ENCODE data around the gene MAN1C1. TPM values are rescaled to one million over a fixed set of nuclear protein-coding genes. Genes with fewer than 3 reads are reported as not detected.

The MAN1C1 gene
- total RNA-seq, 4 donors from 2014 or later, result 5.0 to 31.1 (median 7.9) TPM

GRCh38 chr1:25785333-25786067, 168.9 kb downstream of the MAN1C1 start:
- no peaks in the 10 kb centered on the region for H3K27me3 ChIP-seq
- no peak overlapping the region for H3K4me3 ChIP-seq
- DNase-seq, result no peak
- no peaks in the 10 kb centered on the region for H3K9me3 ChIP-seq
- H3K4me1 ChIP-seq, result peaks cover 0 to 15% of the 10 kb centered on the region in 2 donors
- no peaks in the 10 kb centered on the region for H3K36me3 ChIP-seq
- TF ChIP-seq CTCF (IDR thresholded peaks at IDR 0.05) (no peak), POLR2A (IDR thresholded peaks at IDR 0.05) (no peak)
- peak overlapping the region in 1 of 2 donors; percentile 40 for H3K27ac ChIP-seq
- intact Hi-C loops (cut with DNase I; ENCODE audit: low total_unique reads), result no loop called here

GRCh38 chr1:25786887-25787759, 170.5 kb downstream of the MAN1C1 start:
- no peak for TF ChIP-seq POLR2A (IDR thresholded peaks at IDR 0.05)
- no peak for TF ChIP-seq CTCF (IDR thresholded peaks at IDR 0.05)
- intact Hi-C loops (cut with DNase I; ENCODE audit: low total_unique reads), result no loop called here
- H3K27ac ChIP-seq, result peak overlapping the region; percentile 51 to 55
- no peaks in the 10 kb centered on the region for H3K36me3 ChIP-seq
- H3K4me3 ChIP-seq, result no peak overlapping the region
- no peaks in the 10 kb centered on the region for H3K9me3 ChIP-seq
- peaks cover 0 to 10% of the 10 kb centered on the region in 2 donors for H3K4me1 ChIP-seq
- no peaks in the 10 kb centered on the region for H3K27me3 ChIP-seq
- DNase-seq, result no peak

- peaks cover 0 to 10% of the 10 kb centered on the region in 2 donors for H3K4me1 ChIP-seq
- no peaks in the 10 kb centered on the region for H3K36me3 ChIP-seq
- H3K9me3 ChIP-seq, result no peaks in the 10 kb centered on the region
- TF ChIP-seq POLR2A (IDR thresholded peaks at IDR 0.05) (no peak), CTCF (IDR thresholded peaks at IDR 0.05) (no peak)
- no peak overlapping the region for H3K4me3 ChIP-seq
- H3K27me3 ChIP-seq, result no peaks in the 10 kb centered on the region
- no peak for DNase-seq
- no peak overlapping the region for H3K27ac ChIP-seq
- intact Hi-C loops (cut with DNase I; ENCODE audit: low total_unique reads), result no loop called here
These were observed 171.2 kb downstream of the MAN1C1 start for GRCh38 chr1:25787760-25788166.

GRCh38 chr1:25790472-25790871, 173.9 kb downstream of the MAN1C1 start:
- no peaks in the 10 kb centered on the region for H3K27me3 ChIP-seq
- H3K36me3 ChIP-seq, result no peaks in the 10 kb centered on the region
- no peak for TF ChIP-seq POLR2A (IDR thresholded peaks at IDR 0.05)
- TF ChIP-seq CTCF (IDR thresholded peaks at IDR 0.05), result no peak
- no peak for DNase-seq
- intact Hi-C loops (cut with DNase I; ENCODE audit: low total_unique reads), result no loop called here
- H3K9me3 ChIP-seq, result no peaks in the 10 kb centered on the region
- H3K27ac ChIP-seq, result no peak overlapping the region
- H3K4me1 ChIP-seq, result peaks cover 0 to 10% of the 10 kb centered on the region in 2 donors
- no peak overlapping the region for H3K4me3 ChIP-seq

- Histone ChIP-seq H3K36me3 (no peaks in the 10 kb centered on the region), H3K9me3 (no peaks in the 10 kb centered on the region), H3K27ac (no peak overlapping the region), H3K27me3 (no peaks in the 10 kb centered on the region), H3K4me3 (no peak overlapping the region), H3K4me1 (peaks cover 0 to 3% of the 10 kb centered on the region in 2 donors)
- DNase-seq, result no peak
- intact Hi-C loops (cut with DNase I; ENCODE audit: low total_unique reads), result no loop called here
- TF ChIP-seq POLR2A (IDR thresholded peaks at IDR 0.05) (no peak), CTCF (IDR thresholded peaks at IDR 0.05) (no peak)
These were observed 175.5 kb downstream of the MAN1C1 start for GRCh38 chr1:25792115-25792514.

Measured in uterus (tissue), 4 donors.